Activated CD8-positive, alpha-beta memory T cell treated with anti-CD3 and anti-CD28 coated beads, Interleukin-2, amount 50 U/mL, for 1 hour (primary cell): ENCODE results near the gene SLC7A10.
"Not testable (repeated sequence)": the region's sequence is repeated elsewhere in the genome, so short reads cannot be mapped to it uniquely, and the experiment has no call there.

Source experiments
- DNase-seq: peaks from one replicate; pipeline ENCODE4 v3.0.0-alpha.2; 2020; ENCODE audit errors: extremely low read depth

Gene SLC7A10

GRCh38 chr19:33216198-33216830 lies 9.3 kb downstream of the SLC7A10 start:
- no peak for DNase-seq

GRCh38 chr19:33215438-33216197 lies 10.0 kb downstream of the SLC7A10 start:
- DNase-seq, result no peak

GRCh38 chr19:33214596-33214995 lies 11.1 kb downstream of the SLC7A10 start:
- no peak for DNase-seq

DNA sequence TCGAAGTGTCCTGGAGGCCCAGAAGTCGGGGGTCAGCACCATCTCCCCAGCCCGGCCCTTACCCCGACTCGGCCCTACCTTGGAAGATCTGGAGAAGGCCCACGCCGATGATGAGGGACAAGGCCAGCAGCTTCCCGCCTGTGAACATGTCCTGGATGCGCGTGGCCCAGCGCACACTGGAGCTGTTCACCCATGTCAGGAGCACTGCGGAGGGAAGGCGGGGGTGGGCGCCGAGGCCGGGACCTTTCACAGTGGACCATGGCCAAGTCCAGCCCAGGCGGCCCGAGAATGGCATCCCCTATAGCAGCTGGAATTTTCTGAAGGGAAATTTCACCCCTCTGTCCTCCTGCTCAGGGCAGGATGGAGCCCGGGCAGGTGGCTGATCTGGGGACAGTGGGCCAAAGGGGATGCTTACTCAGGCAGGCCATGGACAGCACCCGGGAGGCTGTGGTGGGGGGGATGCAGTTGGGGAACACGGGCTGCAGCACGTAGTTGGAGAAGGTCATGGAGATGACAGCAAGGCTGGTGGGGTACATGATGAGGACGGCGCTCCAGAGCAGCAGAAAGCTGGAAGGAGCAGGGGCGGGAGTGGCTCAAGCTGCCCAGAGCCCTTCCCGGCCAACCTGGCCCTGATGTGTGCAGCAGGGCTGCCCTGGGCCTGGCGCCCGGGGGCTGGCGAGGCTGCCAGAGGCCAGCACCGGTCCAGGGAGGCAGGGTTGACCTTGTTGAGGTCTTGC lies 13.0 kb downstream of the SLC7A10 start:
- DNase-seq, result no peak

GRCh38 chr19:33211794-33212435 lies 13.7 kb downstream of the SLC7A10 start:
- DNase-seq, result no peak

DNA sequence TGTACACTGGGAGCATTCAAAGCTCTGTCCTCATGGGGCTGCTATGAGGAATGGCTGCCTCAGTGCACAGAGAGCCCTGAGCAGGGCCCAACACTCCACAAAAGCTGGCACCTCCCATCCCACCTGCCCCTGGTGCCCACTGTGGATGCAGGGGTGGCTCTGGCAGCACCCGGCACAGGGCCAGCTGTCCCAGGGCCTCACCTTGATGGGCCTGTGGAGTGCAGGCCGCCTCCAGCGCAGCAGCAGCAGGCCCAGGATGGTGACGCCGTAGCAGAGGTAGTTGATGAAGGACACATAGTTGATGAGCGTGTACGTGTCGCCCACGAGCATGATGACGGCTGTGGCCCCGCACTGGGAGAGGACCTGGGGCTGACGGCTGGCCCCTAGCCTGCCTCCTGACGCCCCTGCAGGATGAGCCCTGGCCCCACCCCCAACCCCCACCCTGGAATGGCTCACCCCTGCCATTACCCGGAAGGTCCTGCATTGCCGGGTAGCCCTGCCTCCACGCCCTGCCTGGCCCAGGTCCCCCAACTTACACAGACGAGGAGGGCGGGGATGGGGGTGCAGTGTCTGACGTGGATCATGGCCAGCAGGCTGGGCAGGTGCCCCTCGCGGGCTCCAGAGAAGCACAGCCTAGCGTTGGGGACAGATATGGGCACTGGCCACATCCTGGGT lies 15.2 kb downstream of the SLC7A10 start:
- DNase-seq, result no peak

- not testable (repeated sequence) for DNase-seq
Observed at GRCh38 chr19:33209850-33210230, 15.8 kb downstream of the SLC7A10 start.

GRCh38 chr19:33208904-33209849 lies 16.5 kb downstream of the SLC7A10 start:
- no peak for DNase-seq

DNA sequence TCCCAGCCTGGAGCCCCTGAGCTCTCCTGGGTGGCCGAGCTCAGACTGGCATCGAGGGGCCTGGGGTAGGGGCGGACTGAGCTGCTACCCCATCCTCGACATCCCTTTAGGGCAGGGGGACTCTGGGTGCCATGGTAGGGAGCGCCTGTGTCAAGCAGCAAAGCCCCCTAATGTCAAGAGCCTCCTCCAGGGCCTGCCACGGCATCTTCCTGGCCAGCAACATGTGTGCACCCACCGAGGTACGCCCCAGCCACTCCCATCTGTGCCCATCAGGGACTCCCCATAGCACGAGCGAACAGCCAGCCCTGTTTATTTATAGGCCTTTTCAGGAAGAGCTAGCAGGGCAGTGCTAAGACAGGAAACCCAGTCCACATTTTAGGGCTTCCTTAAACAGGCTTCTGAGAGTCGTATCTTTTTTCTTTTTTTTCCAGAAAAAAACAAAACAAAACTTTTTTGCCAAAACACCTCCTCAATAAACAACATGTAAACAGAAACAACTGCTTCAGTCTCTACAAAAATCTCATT lies 17.2 kb downstream of the SLC7A10 start:
- DNase-seq, result no peak

DNA sequence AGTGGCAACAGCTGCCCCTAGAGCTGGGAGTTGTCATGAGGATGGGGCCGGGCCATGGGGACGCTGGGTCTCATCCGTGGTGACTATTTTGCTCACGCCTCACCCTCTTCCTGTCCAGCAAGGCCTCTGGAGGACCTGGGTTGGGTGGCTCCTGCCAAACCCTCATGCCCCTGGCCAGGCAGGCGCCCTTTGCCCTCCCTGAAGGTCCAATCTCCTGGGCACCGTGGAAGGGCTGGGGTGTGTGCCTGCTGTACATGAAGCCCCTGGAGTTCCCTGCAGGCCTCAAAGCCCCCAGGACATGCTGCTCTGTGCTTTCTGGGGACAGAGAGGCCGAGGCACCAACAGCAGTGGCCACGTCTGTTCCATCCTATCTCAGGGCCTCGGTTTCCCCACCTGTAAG lies 17.7 kb downstream of the SLC7A10 start:
- DNase-seq, result no peak

- no peak for DNase-seq
Observed at GRCh38 chr19:33207040-33207620, 18.5 kb downstream of the SLC7A10 start.

DNA sequence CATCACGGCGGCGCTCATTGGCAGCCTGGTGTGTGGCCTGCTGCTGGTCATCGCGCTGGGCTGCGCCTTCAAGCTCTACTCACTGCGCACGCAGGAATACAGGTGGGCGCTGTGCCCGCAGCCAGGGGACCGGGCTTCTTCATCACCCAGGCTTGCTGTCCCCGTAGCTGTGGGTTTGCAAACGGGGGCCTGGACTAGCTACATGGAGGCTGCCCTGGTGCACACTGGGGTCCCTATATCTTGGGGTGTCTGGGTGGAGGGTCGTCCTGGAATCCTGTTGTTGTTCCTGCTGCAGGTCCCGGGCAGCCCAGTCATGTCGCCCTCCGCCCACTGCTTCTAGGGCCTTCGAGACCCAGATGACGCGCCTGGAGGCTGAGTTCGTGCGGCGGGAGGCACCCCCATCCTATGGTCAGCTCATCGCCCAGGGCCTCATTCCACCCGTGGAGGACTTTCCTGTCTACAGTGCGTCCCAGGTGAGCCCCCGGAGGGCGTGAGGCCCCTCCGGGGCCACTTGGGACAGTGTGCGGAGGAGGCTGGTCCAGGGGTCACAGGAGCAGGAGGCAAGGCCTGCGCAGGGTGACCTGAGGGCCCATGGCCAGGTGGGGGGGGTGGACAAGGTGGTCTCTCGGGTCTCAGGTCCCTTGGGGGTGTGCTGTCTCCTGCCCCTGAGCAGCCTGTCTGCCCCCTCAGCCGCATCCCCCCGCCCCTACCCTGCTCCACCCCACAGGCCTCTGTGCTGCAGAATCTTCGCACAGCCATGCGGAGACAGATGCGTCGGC lies 19.2 kb downstream of the SLC7A10 start:
- no peak for DNase-seq

DNA sequence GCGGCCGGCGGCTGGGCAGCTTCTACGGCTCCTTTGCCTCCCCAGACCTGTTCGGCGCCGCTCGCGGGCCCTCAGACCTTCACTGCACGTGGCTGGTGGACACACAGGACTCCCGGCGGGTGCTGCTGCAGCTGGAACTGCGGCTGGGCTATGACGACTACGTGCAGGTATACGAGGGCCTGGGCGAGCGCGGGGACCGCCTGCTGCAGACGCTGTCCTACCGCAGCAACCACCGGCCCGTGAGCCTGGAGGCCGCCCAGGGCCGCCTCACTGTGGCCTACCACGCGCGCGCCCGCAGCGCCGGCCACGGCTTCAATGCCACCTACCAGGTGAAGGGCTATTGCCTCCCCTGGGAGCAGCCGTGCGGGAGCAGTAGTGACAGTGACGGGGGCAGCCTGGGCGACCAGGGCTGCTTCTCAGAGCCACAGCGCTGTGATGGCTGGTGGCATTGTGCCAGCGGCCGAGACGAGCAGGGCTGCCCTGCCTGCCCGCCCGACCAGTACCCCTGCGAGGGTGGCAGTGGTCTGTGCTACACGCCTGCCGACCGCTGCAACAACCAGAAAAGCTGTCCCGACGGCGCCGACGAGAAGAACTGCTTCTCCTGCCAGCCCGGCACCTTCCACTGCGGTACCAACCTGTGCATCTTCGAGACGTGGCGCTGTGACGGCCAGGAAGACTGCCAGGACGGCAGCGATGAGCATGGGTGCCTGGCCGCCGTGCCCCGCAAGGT lies 20.0 kb downstream of the SLC7A10 start:
- no peak for DNase-seq

DNA sequence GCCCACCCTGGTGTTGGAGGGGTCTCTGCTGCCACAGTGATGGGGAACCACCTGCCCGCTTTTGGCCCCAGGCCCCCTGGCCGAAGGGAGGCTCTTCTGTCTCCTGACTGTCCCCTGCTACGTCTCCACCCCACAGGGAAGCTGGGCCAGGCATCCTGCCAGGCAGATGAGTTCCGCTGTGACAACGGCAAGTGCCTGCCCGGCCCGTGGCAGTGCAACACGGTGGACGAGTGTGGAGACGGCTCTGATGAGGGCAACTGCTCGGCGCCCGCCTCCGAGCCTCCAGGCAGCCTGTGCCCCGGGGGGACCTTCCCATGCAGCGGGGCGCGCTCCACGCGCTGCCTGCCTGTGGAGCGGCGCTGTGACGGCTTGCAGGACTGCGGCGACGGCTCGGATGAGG lies 20.5 kb downstream of the SLC7A10 start:
- no peak for DNase-seq

DNA sequence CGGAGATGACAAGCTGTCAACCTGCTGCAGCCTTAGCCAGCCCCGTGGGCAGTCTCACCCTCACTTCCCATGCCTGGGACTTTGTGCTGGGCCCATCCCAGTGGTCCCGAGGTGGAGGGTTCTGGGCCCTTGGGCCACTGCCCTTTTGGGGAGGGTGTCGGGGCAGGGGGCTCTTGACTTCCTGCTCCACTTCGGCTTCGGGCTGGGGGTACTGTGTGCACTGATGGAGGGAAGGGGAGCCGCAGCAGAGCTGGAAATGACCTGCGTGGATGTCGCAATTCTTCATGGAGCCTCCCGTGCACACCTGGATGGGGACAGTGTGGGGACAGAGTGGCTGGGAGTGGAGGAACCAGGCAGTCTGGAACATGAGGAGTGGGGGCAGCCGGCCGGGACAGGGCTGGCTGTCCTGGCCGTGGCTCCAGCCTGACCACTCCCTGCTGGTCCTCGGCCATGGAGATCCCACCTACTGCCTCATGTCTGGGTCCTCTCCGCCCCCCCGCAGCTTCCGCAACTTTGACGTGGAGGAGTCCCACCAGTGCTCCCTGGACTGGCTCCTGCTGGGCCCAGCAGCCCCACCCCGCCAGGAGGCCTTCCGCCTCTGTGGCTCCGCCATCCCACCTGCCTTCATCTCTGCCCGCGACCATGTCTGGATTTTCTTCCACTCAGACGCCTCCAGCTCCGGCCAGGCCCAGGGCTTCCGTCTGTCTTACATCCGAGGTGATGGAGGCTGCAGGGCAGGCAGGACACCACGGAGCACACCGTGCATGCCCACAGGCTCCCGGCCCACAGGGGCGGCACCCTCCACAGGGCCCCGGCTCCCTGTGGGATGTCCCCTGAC lies 21.3 kb downstream of the SLC7A10 start:
- DNase-seq, result no peak

GRCh38 chr19:33203529-33203928 lies 22.1 kb downstream of the SLC7A10 start:
- no peak for DNase-seq
